SKM-1 (cell line): ENCODE measurements around the gene PSMB10.
"Not testable (repeated sequence)": the region's sequence is repeated elsewhere in the genome, so short reads cannot be mapped to it uniquely, and the experiment has no call there.

Experiments
- DNase-seq: peaks from one replicate; lab custom pipeline; 2025; ENCODE audit not compliant: unreplicated experiment; lab: John Stamatoyannopoulos, UW

The PSMB10 gene

GRCh38 chr16:67936124-67936879, at the start of gene PSMB10:
TSS of gene PSMB10 (minus strand) at chr16:67936850. CDS start at chr16:67936749, 101 bp downstream.
- DNase-seq, result no peak

- DNase-seq, result no peak
Measured at GRCh38 chr16:67982011-67982696, 45.5 kb upstream of the PSMB10 start.

GRCh38 chr16:67979955-67980678, 43.5 kb upstream of the PSMB10 start, which contains the start of gene DPEP3:
TSS of gene DPEP3 (minus strand) at chr16:67980499. CDS start at chr16:67980380, 119 bp downstream.
- no peak for DNase-seq

GRCh38 chr16:67977469-67978227, 41.0 kb upstream of the PSMB10 start:
- no peak for DNase-seq

- no peak for DNase-seq
Measured at GRCh38 chr16:67977005-67977404, 40.4 kb upstream of the PSMB10 start.

GRCh38 chr16:67976205-67976604, 39.6 kb upstream of the PSMB10 start:
- no peak for DNase-seq

GRCh38 chr16:67975321-67976105, 38.9 kb upstream of the PSMB10 start:
- no peak for DNase-seq

GRCh38 chr16:67972285-67972684, 35.6 kb upstream of the PSMB10 start:
- DNase-seq, result not testable (repeated sequence)

GRCh38 chr16:67971111-67971510, 34.5 kb upstream of the PSMB10 start:
- DNase-seq, result no peak

- DNase-seq, result no peak
Measured at GRCh38 chr16:67969254-67970039, 32.8 kb upstream of the PSMB10 start.

GRCh38 chr16:67968400-67969253, 32.0 kb upstream of the PSMB10 start, which contains the start of gene SLC12A4:
TSS of gene SLC12A4 (minus strand) at chr16:67968637. CDS start at chr16:67968553, 84 bp downstream.
- DNase-seq, result no peak

GRCh38 chr16:67967958-67968399, 31.3 kb upstream of the PSMB10 start:
- no peak for DNase-seq

- DNase-seq, result no peak
Measured at GRCh38 chr16:67967183-67967957, 30.7 kb upstream of the PSMB10 start.

GRCh38 chr16:67966549-67967182, 30.0 kb upstream of the PSMB10 start:
- no peak for DNase-seq

GRCh38 chr16:67965668-67966548, 29.3 kb upstream of the PSMB10 start:
- DNase-seq, result no peak
